Adrenal gland (tissue), 5 donors: ENCODE results near the gene DPYD.

Experiments
- POLR2A ChIP-seq, 2 donors: fragments of 450-650 bp; IDR thresholded peaks; one replicate each; pipeline ENCODE4 v1.6.1; 2017; ENCODE audit warnings: antibody characterized with exemption in 2 of 2, mild to moderate bottlenecking in 2 of 2, moderate library complexity in 1 of 2
- TF ChIP-seq, protein P1 (sequence below), 6 experiments: fragments of 450-650 bp in 4 of 6; fragments of 200-600 bp in 2 of 6; sonication (generic) in 1 of 6; IDR thresholded peaks; 1 replicate in 5 of 6; 2 replicates in 1 of 6; pipeline versions ENCODE4 v1.5.1 to v1.8.0; 2016 to 2021; ENCODE audit warnings: antibody characterized with exemption in 6 of 6, mild to moderate bottlenecking in 2 of 6, moderate library complexity in 1 of 6
- donor health status: DM: no; HTN: no; CAD: no.

DNA sequence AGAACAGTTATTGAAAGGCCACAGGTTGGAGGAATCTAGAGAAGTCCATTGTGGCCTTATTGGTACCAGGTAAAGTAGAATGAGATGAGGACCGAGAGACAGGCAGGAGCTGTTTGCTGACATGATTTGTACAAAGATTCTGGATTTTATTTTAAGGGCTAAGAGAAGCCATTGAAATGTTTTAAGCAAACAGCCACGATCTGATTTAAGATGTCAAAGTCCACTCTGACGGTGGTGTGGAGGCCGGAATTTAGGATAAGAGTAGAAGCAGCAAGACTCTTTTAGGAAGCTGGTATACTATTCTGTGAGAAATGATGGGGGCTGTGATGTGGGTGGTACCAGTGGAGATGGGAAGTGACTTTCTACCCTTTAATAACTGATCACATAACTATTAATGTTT, 418.5 kb downstream of the DPYD start:
- TF ChIP-seq, protein P1, sequence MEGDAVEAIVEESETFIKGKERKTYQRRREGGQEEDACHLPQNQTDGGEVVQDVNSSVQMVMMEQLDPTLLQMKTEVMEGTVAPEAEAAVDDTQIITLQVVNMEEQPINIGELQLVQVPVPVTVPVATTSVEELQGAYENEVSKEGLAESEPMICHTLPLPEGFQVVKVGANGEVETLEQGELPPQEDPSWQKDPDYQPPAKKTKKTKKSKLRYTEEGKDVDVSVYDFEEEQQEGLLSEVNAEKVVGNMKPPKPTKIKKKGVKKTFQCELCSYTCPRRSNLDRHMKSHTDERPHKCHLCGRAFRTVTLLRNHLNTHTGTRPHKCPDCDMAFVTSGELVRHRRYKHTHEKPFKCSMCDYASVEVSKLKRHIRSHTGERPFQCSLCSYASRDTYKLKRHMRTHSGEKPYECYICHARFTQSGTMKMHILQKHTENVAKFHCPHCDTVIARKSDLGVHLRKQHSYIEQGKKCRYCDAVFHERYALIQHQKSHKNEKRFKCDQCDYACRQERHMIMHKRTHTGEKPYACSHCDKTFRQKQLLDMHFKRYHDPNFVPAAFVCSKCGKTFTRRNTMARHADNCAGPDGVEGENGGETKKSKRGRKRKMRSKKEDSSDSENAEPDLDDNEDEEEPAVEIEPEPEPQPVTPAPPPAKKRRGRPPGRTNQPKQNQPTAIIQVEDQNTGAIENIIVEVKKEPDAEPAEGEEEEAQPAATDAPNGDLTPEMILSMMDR (IDR thresholded peaks at IDR 0.05), result no peak
- no peak for TF ChIP-seq POLR2A (IDR thresholded peaks at IDR 0.05)
